PC-3 (cell line): ENCODE measurements around the gene TAL1. TPM values are rescaled to one million over a fixed set of nuclear protein-coding genes. Genes with fewer than 3 reads are reported as not detected.

Source experiments
- ATAC-seq: fragments of 200-7000 bp; cut with Tn5 transposase; 2 replicates; pipeline ENCODE4 v1.9.1; 2020; ENCODE audit warnings: mild to moderate bottlenecking, moderate library complexity
- BruUV-seq: library from RNA; stranded (reverse); fragments of 400-500 nt; replicated peaks from 2 replicates; lab custom pipeline; 2021; lab: Mats Ljungman, UMichigan
- CTCF ChIA-PET: fragments of 300-600 bp; sonication (Branson Sonifier 250); formaldehyde crosslinking; loops from one replicate; lab custom pipeline; 2022; ENCODE audit warnings: antibody characterized with exemption; lab: Charles Lee
- POLR2A ChIA-PET: fragments of 300-600 bp; sonication (Branson Sonifier 250); formaldehyde crosslinking; loops from one replicate; lab custom pipeline; 2022; ENCODE audit warnings: antibody characterized with exemption; ENCODE audit not compliant: unreplicated experiment; lab: Charles Lee
- DNase-seq: peaks from one replicate; pipeline ENCODE4 v3.0.0-alpha.2; 2015
- H2AFZ ChIP-seq: fragments of 300-600 bp; sonication (generic); 2 replicates; pipeline ENCODE4 v1.6.0; 2016; ENCODE audit warnings: antibody characterized with exemption, low read length
- H3F3A ChIP-seq: fragments of 300-600 bp; sonication (generic); one replicate; pipeline ENCODE4 v1.6.0; 2017; ENCODE audit warnings: antibody characterized with exemption, low read length, control low read depth, mild to moderate bottlenecking; ENCODE audit not compliant: unreplicated experiment
- H3K27ac ChIP-seq: fragments of 300-600 bp; sonication (generic); 2 replicates; pipeline ENCODE4 v1.5.1; 2016; ENCODE audit warnings: mild to moderate bottlenecking, low read length
- H3K27me3 ChIP-seq: fragments of 300-600 bp; sonication (generic); 2 replicates; pipeline ENCODE4 v1.6.1; 2016; ENCODE audit warnings: low read length, mixed read lengths
- H3K36me3 ChIP-seq: fragments of 300-600 bp; sonication (generic); 2 replicates; pipeline ENCODE4 v1.6.1; 2016; ENCODE audit warnings: low read depth, mixed run types, low read length, mixed read lengths
- H3K4me1 ChIP-seq: fragments of 300-600 bp; sonication (generic); 2 replicates; pipeline ENCODE4 v1.5.1; 2016; ENCODE audit warnings: low read length; ENCODE audit not compliant: insufficient read depth
- H3K4me2 ChIP-seq: fragments of 300-600 bp; sonication (generic); 2 replicates; pipeline ENCODE4 v1.6.0; 2016; ENCODE audit warnings: low read length
- H3K4me3 ChIP-seq: fragments of 300-600 bp; sonication (generic); 2 replicates; pipeline ENCODE4 v1.5.1; 2016; ENCODE audit warnings: mild to moderate bottlenecking, low read length, mixed read lengths
- H3K79me2 ChIP-seq: fragments of 300-600 bp; sonication (generic); 2 replicates; pipeline ENCODE4 v1.6.1; 2017; ENCODE audit warnings: low read length, mixed read lengths
- H3K9ac ChIP-seq: fragments of 300-600 bp; sonication (generic); 2 replicates; pipeline ENCODE4 v1.6.0; 2016; ENCODE audit warnings: mild to moderate bottlenecking, low read length
- H3K9me2 ChIP-seq: fragments of 300-600 bp; sonication (generic); replicated peaks from 2 replicates; pipeline ENCODE4 v1.6.1; 2016; ENCODE audit warnings: mixed run types, low read length, mixed read lengths
- H3K9me3 ChIP-seq: fragments of 300-600 bp; sonication (generic); 2 replicates; pipeline ENCODE4 v1.6.1; 2016; ENCODE audit warnings: low read length, mixed read lengths
- H4K20me1 ChIP-seq: fragments of 300-600 bp; sonication (generic); 2 replicates; pipeline ENCODE4 v1.6.1; 2016; ENCODE audit warnings: low read length, mixed read lengths
- EZH2 ChIP-seq: fragments of 300-600 bp; sonication (generic); IDR thresholded peaks from one replicate; pipeline ENCODE4 v1.6.1; 2017; ENCODE audit warnings: antibody characterized with exemption, mild to moderate bottlenecking, low read length; ENCODE audit not compliant: unreplicated experiment
- EZH2phosphoT487 ChIP-seq: fragments of 300-600 bp; sonication (generic); IDR thresholded peaks from 2 replicates; pipeline ENCODE4 v1.6.1; 2018; ENCODE audit warnings: mild to moderate bottlenecking, antibody characterized with exemption, low read length, borderline replicate concordance
- intact Hi-C: fragments of 100-400 bp; cut with micrococcal nuclease; formaldehyde crosslinking; loops from 2 replicates; pipeline ENCODE4 v1.9.0; 2023
- total RNA-seq: library from RNA; depleted of rRNA; stranded (reverse); fragments of >200 nt; gene quantifications from 2 replicates; pipeline ENCODE4 v1.2.3, GENCODE V29; 2014
- TF ChIP-seq, protein P1 (sequence below): fragments of 300-600 bp; sonication (generic); conservative IDR thresholded peaks from 2 replicates; pipeline ENCODE4 v1.5.1; 2017; ENCODE audit warnings: antibody characterized with exemption, low read depth, mild to moderate bottlenecking, low read length

Gene TAL1
- total RNA-seq, 1 experiment from 2014 or later = not detected

DNA sequence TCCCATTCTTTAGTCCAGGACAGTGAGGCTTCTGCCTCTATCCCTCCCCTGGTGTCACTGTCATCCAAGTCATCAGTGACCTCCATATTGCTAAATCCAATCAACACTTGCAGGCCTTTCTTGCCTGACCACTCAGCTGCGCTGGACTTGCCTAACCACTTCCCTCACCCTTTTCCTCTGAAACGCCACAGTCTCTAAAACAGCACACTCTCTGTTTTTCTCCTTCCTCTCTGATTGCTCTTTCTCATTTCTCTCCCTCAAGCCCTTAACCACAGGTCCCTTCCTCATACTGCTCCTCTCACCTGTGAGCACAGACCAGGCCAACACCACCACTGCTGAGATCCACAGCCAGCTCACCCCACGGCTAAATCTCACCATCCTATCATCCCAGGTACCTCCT is 17.5 kb downstream of the TAL1 start:
- Histone ChIP-seq H3K4me1 (no peaks in the 10 kb centered on the region), H3F3A (no peaks in the 10 kb centered on the region), H3K79me2 (no peaks in the 10 kb centered on the region), H3K4me3 (no peak overlapping the region), H3K9me3 (no peaks in the 10 kb centered on the region), H4K20me1 (no peaks in the 10 kb centered on the region), H3K4me2 (no peak overlapping the region), H3K9ac (no peak overlapping the region), H3K27ac (no peak overlapping the region), H3K27me3 (no peaks in the 10 kb centered on the region; the same call in 1 of the 2 replicates), H3K9me2 (no peaks in the 10 kb centered on the region), H3K36me3 (no peaks in the 10 kb centered on the region), H2AFZ (no peak overlapping the region)
- no TSS peak for BruUV-seq
- ChIA-PET CTCF (no interaction called here), POLR2A (no interaction called here)
- no peak for ATAC-seq
- DNase-seq = no peak
- TF ChIP-seq EZH2phosphoT487 (no peak), EZH2 (no peak)
- TF ChIP-seq, protein P1, sequence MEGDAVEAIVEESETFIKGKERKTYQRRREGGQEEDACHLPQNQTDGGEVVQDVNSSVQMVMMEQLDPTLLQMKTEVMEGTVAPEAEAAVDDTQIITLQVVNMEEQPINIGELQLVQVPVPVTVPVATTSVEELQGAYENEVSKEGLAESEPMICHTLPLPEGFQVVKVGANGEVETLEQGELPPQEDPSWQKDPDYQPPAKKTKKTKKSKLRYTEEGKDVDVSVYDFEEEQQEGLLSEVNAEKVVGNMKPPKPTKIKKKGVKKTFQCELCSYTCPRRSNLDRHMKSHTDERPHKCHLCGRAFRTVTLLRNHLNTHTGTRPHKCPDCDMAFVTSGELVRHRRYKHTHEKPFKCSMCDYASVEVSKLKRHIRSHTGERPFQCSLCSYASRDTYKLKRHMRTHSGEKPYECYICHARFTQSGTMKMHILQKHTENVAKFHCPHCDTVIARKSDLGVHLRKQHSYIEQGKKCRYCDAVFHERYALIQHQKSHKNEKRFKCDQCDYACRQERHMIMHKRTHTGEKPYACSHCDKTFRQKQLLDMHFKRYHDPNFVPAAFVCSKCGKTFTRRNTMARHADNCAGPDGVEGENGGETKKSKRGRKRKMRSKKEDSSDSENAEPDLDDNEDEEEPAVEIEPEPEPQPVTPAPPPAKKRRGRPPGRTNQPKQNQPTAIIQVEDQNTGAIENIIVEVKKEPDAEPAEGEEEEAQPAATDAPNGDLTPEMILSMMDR = no peak
- intact Hi-C loops = no loop called here

DNA sequence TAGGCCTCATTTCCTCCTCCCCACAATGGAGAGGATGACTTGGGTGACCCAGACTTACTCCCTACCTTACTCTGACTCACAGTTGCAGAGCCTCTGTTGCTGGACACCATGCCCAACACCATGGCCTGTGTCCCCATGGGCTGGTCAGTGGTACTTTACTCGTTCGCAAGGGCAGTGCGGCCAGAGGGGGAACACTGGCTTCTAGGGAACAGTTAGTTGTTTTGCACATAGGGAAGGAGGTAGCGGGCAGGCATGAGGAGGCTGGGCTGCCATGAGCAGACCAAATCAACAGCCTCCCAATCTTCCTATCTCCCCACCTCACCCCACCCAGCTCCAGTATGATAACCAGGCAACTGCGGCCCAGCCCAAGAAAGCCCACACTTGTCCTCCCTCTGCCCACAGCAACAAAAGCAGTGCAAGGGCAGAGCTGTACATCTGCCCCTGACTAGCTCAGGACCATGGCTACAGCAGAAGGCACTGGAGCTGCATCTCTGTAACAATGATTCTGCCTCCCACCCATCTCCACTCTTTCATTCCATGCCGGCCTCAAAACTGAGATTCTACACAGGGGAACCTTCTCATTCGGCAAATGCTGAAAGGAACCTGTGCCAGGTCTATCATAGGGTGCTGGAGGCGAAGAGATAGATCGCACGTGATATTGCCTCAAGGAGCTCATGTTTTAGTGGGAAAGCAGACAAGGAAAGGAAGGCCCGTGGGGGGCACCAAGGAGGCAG is 18.6 kb downstream of the TAL1 start:
- no peaks in the 10 kb centered on the region for H3K9me2 ChIP-seq
- H4K20me1 ChIP-seq = no peaks in the 10 kb centered on the region
- H3K9ac ChIP-seq = no peak overlapping the region
- H3K9me3 ChIP-seq = no peaks in the 10 kb centered on the region
- no peaks in the 10 kb centered on the region for H3K36me3 ChIP-seq
- CTCF ChIA-PET = no interaction called here
- H3K4me3 ChIP-seq = no peak overlapping the region
- no peak overlapping the region for H3K27ac ChIP-seq
- H3K4me2 ChIP-seq = no peak overlapping the region
- no peak for ATAC-seq
- H3F3A ChIP-seq = no peaks in the 10 kb centered on the region
- no TSS peak for BruUV-seq
- POLR2A ChIA-PET = no interaction called here
- DNase-seq = no peak
- no peaks in the 10 kb centered on the region for H3K4me1 ChIP-seq
- no peak overlapping the region for H2AFZ ChIP-seq
- no peaks in the 10 kb centered on the region for H3K79me2 ChIP-seq
- intact Hi-C loops = no loop called here
- TF ChIP-seq EZH2 (no peak), EZH2phosphoT487 (no peak)
- TF ChIP-seq, protein P1 = no peak
- no peaks in the 10 kb centered on the region; the same call in 1 of the 2 replicates for H3K27me3 ChIP-seq

DNA sequence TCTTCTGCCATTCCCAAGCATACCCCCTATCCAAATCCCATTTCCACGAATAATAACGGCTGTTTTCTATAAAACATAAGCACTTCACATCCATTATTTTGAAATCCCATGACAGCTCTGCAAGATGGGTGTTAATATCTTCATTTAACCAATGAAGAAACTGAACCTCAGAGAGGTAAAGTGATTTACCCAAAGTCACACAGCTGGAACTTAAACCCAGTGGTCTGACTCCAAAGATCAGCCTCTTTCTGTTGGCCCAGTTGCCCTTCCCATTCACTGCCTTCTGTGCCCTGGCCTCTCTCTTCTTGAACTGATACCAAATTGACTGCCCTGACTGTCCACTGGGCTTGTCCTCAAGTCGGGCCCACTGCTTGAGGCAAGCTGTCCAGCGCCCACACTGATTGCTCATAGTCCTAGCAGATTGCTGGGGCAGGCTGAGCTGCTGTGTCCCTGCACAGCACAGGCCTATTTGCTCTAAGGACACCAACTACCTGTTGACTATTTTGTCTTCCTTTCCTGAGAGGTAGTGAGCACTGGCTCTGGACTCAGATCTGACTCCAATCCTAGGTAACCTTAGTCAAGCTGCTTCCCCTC is 19.3 kb downstream of the TAL1 start:
- no peaks in the 10 kb centered on the region for H3K9me3 ChIP-seq
- H3F3A ChIP-seq = no peaks in the 10 kb centered on the region
- no peak for ATAC-seq
- POLR2A ChIA-PET = no interaction called here
- intact Hi-C loops = no loop called here
- CTCF ChIA-PET = no interaction called here
- no peaks in the 10 kb centered on the region for H3K27me3 ChIP-seq
- no peaks in the 10 kb centered on the region for H3K9me2 ChIP-seq
- H2AFZ ChIP-seq = no peak overlapping the region
- H3K4me3 ChIP-seq = no peak overlapping the region
- H3K27ac ChIP-seq = no peak overlapping the region
- H3K36me3 ChIP-seq = no peaks in the 10 kb centered on the region
- no peaks in the 10 kb centered on the region for H3K79me2 ChIP-seq
- H3K4me1 ChIP-seq = no peaks in the 10 kb centered on the region
- H3K9ac ChIP-seq = no peak overlapping the region
- H3K4me2 ChIP-seq = no peak overlapping the region
- TF ChIP-seq EZH2phosphoT487 (no peak), EZH2 (no peak)
- no peaks in the 10 kb centered on the region for H4K20me1 ChIP-seq
- no TSS peak for BruUV-seq
- DNase-seq = no peak
